Liver (tissue), 3 donors: ENCODE data around the gene LDOC1.

Experiments used
- CTCF ChIP-seq: fragments of 150-350 bp; IDR thresholded peaks from 2 replicates; pipeline ENCODE4 v1.5.1; 2017; ENCODE audit warnings: improper control_type of control experiment, low read depth, low read length; ENCODE audit not compliant: missing input control
- EGR1 ChIP-seq, 2 donors: IDR thresholded peaks; 2 replicates each; pipeline ENCODE4 v1.6.1; 2016 to 2018; ENCODE audit warnings: antibody characterized with exemption in 2 of 2, low read depth in 2 of 2
- GABPA ChIP-seq, 2 donors: IDR thresholded peaks in 1 of 2; conservative IDR thresholded peaks in 1 of 2; 2 replicates each; pipeline ENCODE4 v1.6.1; 2016; ENCODE audit warnings: antibody characterized with exemption in 2 of 2, mild to moderate bottlenecking in 1 of 2, moderate library complexity in 1 of 2
- JUND ChIP-seq, 2 donors: IDR thresholded peaks; 2 replicates each; pipeline ENCODE4 v1.6.1; 2016; ENCODE audit warnings: antibody characterized with exemption in 2 of 2
- REST ChIP-seq: IDR thresholded peaks from 2 replicates; pipeline ENCODE4 v1.6.1; 2016; ENCODE audit warnings: antibody characterized with exemption, mild to moderate bottlenecking
- TAF1 ChIP-seq: conservative IDR thresholded peaks from 2 replicates; pipeline ENCODE4 v1.6.1; 2016; ENCODE audit warnings: antibody characterized with exemption, mild to moderate bottlenecking
- YY1 ChIP-seq: IDR thresholded peaks from 2 replicates; pipeline ENCODE4 v1.6.1; 2016; ENCODE audit warnings: antibody characterized with exemption, mild to moderate bottlenecking
- TF ChIP-seq, protein P1 (sequence below): IDR thresholded peaks from 2 replicates; pipeline ENCODE4 v1.6.1; 2016; ENCODE audit warnings: antibody characterized with exemption
- donor health status: healthy.
- donor health status: healthy.

- no peak for TF ChIP-seq CTCF
- TF ChIP-seq, protein P1, sequence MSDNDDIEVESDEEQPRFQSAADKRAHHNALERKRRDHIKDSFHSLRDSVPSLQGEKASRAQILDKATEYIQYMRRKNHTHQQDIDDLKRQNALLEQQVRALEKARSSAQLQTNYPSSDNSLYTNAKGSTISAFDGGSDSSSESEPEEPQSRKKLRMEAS = no peak
- no peak for TF ChIP-seq GABPA (IDR thresholded peaks at IDR 0.05 in 1 of 2, conservative IDR thresholded peaks at IDR 0.05 in 1 of 2)
- TF ChIP-seq TAF1 = no peak
- no peak for TF ChIP-seq REST
- no peak for TF ChIP-seq EGR1 (IDR thresholded peaks at IDR 0.05; ENCODE audit: low read depth in 2 of 2)
- no peak for TF ChIP-seq YY1
- TF ChIP-seq JUND (IDR thresholded peaks at IDR 0.05) = no peak
Observed at GRCh38 chrX:141176586-141177451, at the start of gene LDOC1.
